HG02610 (cell line): Measurements from ENCODE around the gene CRIP3.

ENCODE experiments used
- ATAC-seq: cut with Tn5 transposase; IDR thresholded peaks from one replicate; pipeline ENCODE4 v1.9.1; 2021; ENCODE audit warnings: mild to moderate bottlenecking, moderate library complexity; ENCODE audit not compliant: unreplicated experiment

The CRIP3 gene

GRCh38 chr6:43290905-43291355 is 17.7 kb downstream of the CRIP3 start:
- no peak for ATAC-seq

GRCh38 chr6:43290339-43290904 is 18.2 kb downstream of the CRIP3 start:
- no peak for ATAC-seq

GRCh38 chr6:43287717-43288679 is 20.6 kb downstream of the CRIP3 start:
- no peak for ATAC-seq

DNA sequence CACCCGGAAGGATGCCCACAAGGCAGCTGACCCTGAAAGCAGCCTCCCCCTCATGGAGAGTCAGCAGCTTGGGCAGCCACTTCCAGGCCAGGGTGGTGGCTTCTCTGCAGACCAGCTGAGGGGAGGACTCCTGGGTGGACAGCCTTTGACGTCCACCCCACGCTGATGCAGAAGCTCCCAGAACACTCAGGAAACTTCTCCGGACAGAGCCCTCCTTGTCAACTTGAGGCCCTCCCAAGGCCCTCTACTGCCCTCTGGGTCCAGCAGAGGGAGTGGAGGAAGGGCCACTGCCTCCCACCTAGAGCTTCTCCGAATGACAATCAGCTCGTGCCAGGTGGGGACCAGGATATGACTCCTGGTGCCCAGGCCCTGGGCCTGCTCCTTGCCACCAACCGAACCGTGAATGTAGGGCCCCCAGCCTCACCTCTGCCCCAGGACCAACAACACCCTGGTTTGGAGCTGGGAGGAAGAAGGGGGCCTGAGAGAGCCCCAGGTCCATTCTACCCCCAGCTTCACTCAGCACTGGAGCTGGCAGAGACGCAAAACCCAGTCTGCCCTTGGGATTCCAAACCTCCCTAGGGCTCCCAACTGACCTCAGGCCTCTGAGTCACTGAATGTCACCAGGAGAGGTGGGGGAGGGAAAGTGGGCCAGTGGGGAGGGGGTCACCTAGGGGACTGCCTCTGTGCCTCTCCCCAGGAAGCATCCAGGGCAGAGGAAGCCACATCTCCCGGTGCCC is 21.5 kb downstream of the CRIP3 start:
- no peak for ATAC-seq

DNA sequence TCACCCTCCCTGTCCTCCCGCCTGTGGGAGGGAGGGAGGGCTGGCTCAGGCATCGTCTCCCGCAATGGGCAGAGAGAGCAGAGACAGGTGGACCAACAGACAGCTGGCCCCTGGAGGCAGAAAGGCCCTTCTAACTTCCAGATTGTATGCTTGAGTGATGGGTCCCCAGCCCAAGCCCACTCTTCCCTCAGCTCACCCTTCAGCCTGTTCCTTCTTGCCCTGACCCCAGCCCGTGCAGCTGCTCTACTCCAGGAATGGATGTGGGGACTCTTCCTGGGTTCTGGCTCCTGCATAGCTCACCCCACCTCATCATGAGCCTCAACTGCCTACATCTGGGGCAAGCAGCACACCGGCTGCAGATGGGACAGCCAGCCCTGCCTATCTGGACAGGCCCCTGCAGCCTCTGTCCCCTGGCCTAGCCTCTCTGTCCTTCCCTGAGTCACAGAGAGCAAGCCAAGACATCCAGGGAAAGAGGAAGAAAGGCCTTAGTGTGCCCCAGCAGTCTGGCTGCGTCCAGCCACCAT is 22.1 kb downstream of the CRIP3 start:
- no peak for ATAC-seq

GRCh38 chr6:43285832-43286231 is 22.8 kb downstream of the CRIP3 start:
- ATAC-seq: no peak

- no peak for ATAC-seq
Measured at GRCh38 chr6:43284991-43285781, 23.4 kb downstream of the CRIP3 start.

GRCh38 chr6:43283905-43284304 is 24.7 kb downstream of the CRIP3 start:
- no peak for ATAC-seq

- ATAC-seq: no peak
Measured at GRCh38 chr6:43283514-43283901, 25.1 kb downstream of the CRIP3 start.

- ATAC-seq: no peak
Measured at GRCh38 chr6:43282636-43283513, 25.8 kb downstream of the CRIP3 start.

- ATAC-seq: no peak
Measured at GRCh38 chr6:43282060-43282459, 26.6 kb downstream of the CRIP3 start.

DNA sequence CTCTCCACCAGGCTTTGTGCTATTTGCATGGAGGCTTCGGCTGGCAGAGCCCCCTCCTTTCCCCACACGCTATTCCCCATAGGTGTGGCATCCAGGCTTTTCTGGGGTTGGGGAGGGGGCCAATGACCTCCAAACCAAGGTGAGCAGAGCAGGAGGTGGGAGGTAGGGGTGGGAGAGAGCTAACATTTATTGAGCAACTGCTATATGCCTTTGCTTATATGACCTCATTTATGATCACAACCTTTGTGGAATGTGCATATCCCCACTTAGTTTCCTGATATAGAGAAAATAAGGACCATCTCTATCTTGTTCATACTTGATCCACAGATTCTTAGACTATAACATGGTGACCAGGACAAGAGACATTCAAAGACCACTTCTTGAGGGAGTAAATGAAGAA is 28.4 kb downstream of the CRIP3 start:
- ATAC-seq: no peak

DNA sequence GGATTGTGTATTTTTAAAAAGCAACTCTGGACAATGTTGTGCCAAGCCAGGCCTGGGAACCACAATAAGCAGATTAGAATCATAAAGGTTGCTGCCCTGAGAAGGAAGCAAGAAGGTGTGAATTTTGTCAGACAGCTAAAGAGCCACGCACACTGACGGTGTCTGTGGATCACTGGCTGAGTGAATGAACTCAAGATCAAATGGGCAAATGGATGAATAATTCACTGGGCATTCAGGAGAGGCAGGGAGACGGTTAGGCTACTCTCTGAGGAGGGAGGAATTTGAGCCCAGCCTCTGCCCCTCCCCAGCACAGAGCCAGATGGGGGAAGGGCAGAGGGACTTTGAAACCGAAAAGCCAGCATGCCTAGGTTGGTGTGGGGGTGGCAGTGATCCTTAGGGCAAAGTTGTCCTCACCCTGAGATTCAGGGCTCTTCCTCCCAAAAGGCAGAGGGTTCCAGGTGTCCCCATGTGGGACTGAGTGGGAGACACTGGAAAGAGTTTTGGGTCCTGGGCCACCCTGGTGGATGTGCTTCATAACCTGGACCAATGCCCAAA is 30.0 kb downstream of the CRIP3 start:
- no peak for ATAC-seq

DNA sequence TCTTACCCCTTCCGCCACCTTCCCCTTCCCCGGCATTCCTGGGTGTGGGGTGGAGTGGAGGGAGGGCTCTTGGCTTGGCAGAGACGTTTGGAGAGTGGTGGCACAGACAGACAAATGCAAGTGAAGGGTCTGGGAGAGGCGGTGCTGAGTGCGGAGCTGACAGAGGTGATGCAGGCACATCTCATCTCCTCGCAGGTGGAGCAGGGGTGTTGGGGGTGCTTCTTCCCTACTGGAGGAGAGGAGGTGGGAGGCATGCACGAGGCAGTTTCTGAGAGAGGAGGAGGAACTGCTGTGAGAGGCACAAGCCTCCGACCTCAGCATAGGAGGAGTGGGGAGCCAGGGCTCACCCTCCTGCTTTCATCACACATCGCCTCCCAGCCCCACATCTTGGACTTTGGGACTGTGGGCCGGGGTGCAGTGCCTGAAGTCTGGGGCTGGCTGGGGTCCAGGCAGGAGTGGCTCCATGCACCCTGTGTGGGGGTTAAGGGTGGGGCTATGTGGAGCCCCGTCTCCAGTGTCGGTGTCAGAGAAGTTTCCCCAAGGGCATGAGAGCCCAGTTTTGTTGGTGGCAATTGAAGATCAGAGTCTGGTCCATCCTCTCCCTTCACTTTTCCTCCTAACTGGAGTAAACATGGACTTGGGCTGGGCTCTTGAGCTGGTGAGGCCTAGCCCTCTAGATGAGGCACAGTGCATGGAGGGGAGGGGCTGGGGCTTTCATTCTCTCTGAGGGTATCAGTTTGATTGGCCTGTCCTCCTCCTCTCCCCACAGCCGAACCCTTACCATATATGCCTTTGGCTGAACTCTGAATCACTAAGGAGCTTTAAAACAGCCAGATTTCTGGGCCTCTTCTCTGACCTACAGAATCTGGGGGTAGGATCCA is 30.7 kb downstream of the CRIP3 start:
- no peak for ATAC-seq

- no peak for ATAC-seq
Measured at GRCh38 chr6:43277306-43277642, 31.4 kb downstream of the CRIP3 start.

- ATAC-seq: no peak
Measured at GRCh38 chr6:43276577-43277305, 31.9 kb downstream of the CRIP3 start.

GRCh38 chr6:43275801-43276576 is 32.6 kb downstream of the CRIP3 start:
- ATAC-seq: no peak
